Chondrocyte (in vitro differentiated cells): ENCODE results near the gene EXOC3L1. TPM values are rescaled to one million over a fixed set of nuclear protein-coding genes. Genes with fewer than 3 reads are reported as not detected.

Experiments used
- DNase-seq: peaks from one replicate; pipeline ENCODE4 v3.0.0; 2021; ENCODE audit warnings: mixed read lengths, low spot score
- H3K27ac Mint-ChIP-seq: one replicate; pipeline ENCODE4 v1.8.0; 2021; ENCODE audit warnings: mild to moderate bottlenecking, moderate library complexity, mixed read lengths; ENCODE audit not compliant: unreplicated experiment
- H3K27me3 Mint-ChIP-seq: 2 replicates; pipeline ENCODE4 v1.8.0; 2021; ENCODE audit warnings: low read depth, mixed read lengths
- H3K36me3 Mint-ChIP-seq: 2 replicates; pipeline ENCODE4 v1.8.0; 2021; ENCODE audit warnings: low read depth, mixed read lengths
- H3K4me1 Mint-ChIP-seq: 2 replicates; pipeline ENCODE4 v1.8.0; 2021; ENCODE audit warnings: low read depth, mild to moderate bottlenecking, mixed read lengths
- H3K4me3 Mint-ChIP-seq: one replicate; pipeline ENCODE4 v1.8.0; 2021; ENCODE audit warnings: mild to moderate bottlenecking, moderate library complexity, mixed read lengths; ENCODE audit not compliant: unreplicated experiment
- H3K9me3 Mint-ChIP-seq: 2 replicates; pipeline ENCODE4 v1.8.0; 2021; ENCODE audit warnings: low read depth, mixed read lengths
- CTCF ChIP-seq: fragments of 200-600 bp; sonication (generic); IDR thresholded peaks from 2 replicates; pipeline ENCODE4 v1.5.0; 2021; ENCODE audit warnings: antibody characterized with exemption, mild to moderate bottlenecking, moderate library complexity
- total RNA-seq: library from RNA; stranded (reverse); gene quantifications from 3 replicates; pipeline ENCODE4 v1.2.1, GENCODE V29; 2021

Gene EXOC3L1
- total RNA-seq, 1 donor from 2014 or later, result not detected

- Mint-ChIP-seq H3K4me3 (no peak overlapping the region), H3K27me3 (no peaks in the 10 kb centered on the region), H3K9me3 (no peaks in the 10 kb centered on the region), H3K4me1 (peaks cover 21% of the 10 kb centered on the region), H3K36me3 (peaks cover 19% of the 10 kb centered on the region), H3K27ac (peak overlapping the region; percentile 24)
- peak; percentile 67 for DNase-seq
- TF ChIP-seq CTCF, result no peak
These were observed 43.2 kb downstream of the EXOC3L1 start for GRCh38 chr16:67146523-67147357.

- H3K27me3 Mint-ChIP-seq, result no peaks in the 10 kb centered on the region
- no peak for TF ChIP-seq CTCF
- peaks cover 13% of the 10 kb centered on the region for H3K4me1 Mint-ChIP-seq
- H3K36me3 Mint-ChIP-seq, result peaks cover 23% of the 10 kb centered on the region
- H3K4me3 Mint-ChIP-seq, result no peak overlapping the region
- DNase-seq, result peak; percentile 55
- no peak overlapping the region for H3K27ac Mint-ChIP-seq
- H3K9me3 Mint-ChIP-seq, result no peaks in the 10 kb centered on the region
These were observed 44.2 kb downstream of the EXOC3L1 start for GRCh38 chr16:67145746-67146145.

- DNase-seq, result peak; percentile 24
- Mint-ChIP-seq H3K27ac (no peak overlapping the region), H3K36me3 (peaks cover 31% of the 10 kb centered on the region)
These were observed 45.0 kb downstream of the EXOC3L1 start for GRCh38 chr16:67144943-67145342.

GRCh38 chr16:67142342-67142741, 47.6 kb downstream of the EXOC3L1 start:
- Mint-ChIP-seq H3K4me1 (peaks cover 4% of the 10 kb centered on the region), H3K36me3 (peaks cover 27% of the 10 kb centered on the region), H3K9me3 (no peaks in the 10 kb centered on the region), H3K27me3 (no peaks in the 10 kb centered on the region), H3K27ac (no peak overlapping the region), H3K4me3 (no peak overlapping the region)
- DNase-seq, result no peak
- no peak for TF ChIP-seq CTCF

More at GRCh38 chr16:67144943-67145342, 45.0 kb downstream of the EXOC3L1 start:
- TF ChIP-seq CTCF, result no peak
- H3K27me3 Mint-ChIP-seq, result no peaks in the 10 kb centered on the region
- no peaks in the 10 kb centered on the region for H3K9me3 Mint-ChIP-seq
- H3K4me3 Mint-ChIP-seq, result no peak overlapping the region
- H3K4me1 Mint-ChIP-seq, result peaks cover 13% of the 10 kb centered on the region

GRCh38 chr16:67141391-67141790, 48.5 kb downstream of the EXOC3L1 start:
- Mint-ChIP-seq H3K36me3 (peaks cover 28% of the 10 kb centered on the region), H3K27me3 (no peaks in the 10 kb centered on the region), H3K4me1 (peaks cover 4% of the 10 kb centered on the region), H3K27ac (no peak overlapping the region), H3K9me3 (no peaks in the 10 kb centered on the region), H3K4me3 (no peak overlapping the region)
- no peak for DNase-seq
- TF ChIP-seq CTCF, result no peak
